Measurements from ENCODE around the gene TTLL10. TPM values are rescaled to one million over a fixed set of nuclear protein-coding genes. Genes with fewer than 3 reads are reported as not detected.

Gene TTLL10
- polyA plus RNA-seq, 2 of the 4 experiments (the other 2 are of a cell fraction), result not detected

GRCh38 chr1:1199141-1199960, 25.7 kb downstream of the TTLL10 start:
- Histone ChIP-seq H3K4me1 (no peaks in the 10 kb centered on the region; the same call in 2 of the 3 replicates), H3K4me3 (no peak overlapping the region), H3K27ac (no peak overlapping the region), H3K4me2 (no peak overlapping the region), H3K9me3 (peaks cover 7% of the 10 kb centered on the region; the same call in 1 of the 3 replicates)
- DNase-seq (ENCODE audit: low read depth in 1 of 2, low spot score in 1 of 2) (no peak), FAIRE-seq (no peak), ATAC-seq (no peak; a peak in 1 of 6 replicates)
- ChIA-PET CTCF (interaction anchor here (1.1 to 1.2 kb wide), 2 partner anchors 11 to 77 kb away, joined by 3 to 9 read pairs; no protein-coding TSS in a partner anchor), POLR2A (no interaction called here)
- whole genome bisulfite sequencing (ENCODE audit: missing lambda C conversion rate), result 82% methylated on average over 14 of the region's 22 CpGs
- TF ChIP-seq RFX5 (IDR thresholded peaks at IDR 0.05), result no peak
- TF ChIP-seq TP53 (CRISPR knock-in tag; IDR thresholded peaks at IDR 0.05), result no peak
- TF ChIP-seq SMC3 (IDR thresholded peaks at IDR 0.05), result no peak
- TF ChIP-seq TFCP2L1 (CRISPR knock-in tag; IDR thresholded peaks at IDR 0.05), result no peak
- TF ChIP-seq FOXS1 (CRISPR knock-in tag; IDR thresholded peaks at IDR 0.05), result no peak
- TF ChIP-seq SREBF2 (IDR thresholded peaks at IDR 0.05), result no peak
- TF ChIP-seq CBX2 (IDR thresholded peaks at IDR 0.05; ENCODE audit: borderline replicate concordance, low read depth), result no peak
- no peak for TF ChIP-seq HEYL (CRISPR knock-in tag; IDR thresholded peaks at IDR 0.05)
- TF ChIP-seq RNF2 (IDR thresholded peaks at IDR 0.05; ENCODE audit: borderline replicate concordance, low read depth), result no peak
- TF ChIP-seq, protein P1, sequence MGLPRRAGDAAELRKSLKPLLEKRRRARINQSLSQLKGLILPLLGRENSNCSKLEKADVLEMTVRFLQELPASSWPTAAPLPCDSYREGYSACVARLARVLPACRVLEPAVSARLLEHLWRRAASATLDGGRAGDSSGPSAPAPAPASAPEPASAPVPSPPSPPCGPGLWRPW (IDR thresholded peaks at IDR 0.05), result no peak
- TF ChIP-seq EHMT2 (IDR thresholded peaks at IDR 0.05; ENCODE audit: low read depth), result no peak
- TF ChIP-seq MYC (IDR thresholded peaks at IDR 0.05; ENCODE audit: borderline replicate concordance, low read length), result no peak
- TF ChIP-seq EP300 (IDR thresholded peaks at IDR 0.05), result no peak
- TF ChIP-seq HMGXB4 (CRISPR knock-in tag; IDR thresholded peaks at IDR 0.05; ENCODE audit: borderline replicate concordance), result no peak
- no peak for TF ChIP-seq CBX8 (IDR thresholded peaks at IDR 0.05)
- TF ChIP-seq RARB (CRISPR knock-in tag; IDR thresholded peaks at IDR 0.05), result no peak
- no peak for TF ChIP-seq KDM5A (IDR thresholded peaks at IDR 0.05)
- TF ChIP-seq EHF (CRISPR knock-in tag; IDR thresholded peaks at IDR 0.05), result no peak

- Histone ChIP-seq H3K4me3 (no peak overlapping the region), H3K9me3 (no peaks in the 10 kb centered on the region), H3K27ac (no peak overlapping the region), H3K4me1 (no peaks in the 10 kb centered on the region; the same call in 2 of the 3 replicates), H3K4me2 (no peak overlapping the region)
- WGBS (ENCODE audit: missing lambda C conversion rate), result 76% methylated on average over 7 of the region's 31 CpGs
- CTCF ChIA-PET, result interaction anchor here (1.1 to 1.2 kb wide), 2 partner anchors 10 to 78 kb away, joined by 3 to 9 read pairs; no protein-coding TSS in a partner anchor
- no peak for DNase-seq (ENCODE audit: low read depth in 1 of 2, low spot score in 1 of 2)
- no peak for FAIRE-seq
- no peak for TF ChIP-seq HOXB13 (CRISPR knock-in tag; IDR thresholded peaks at IDR 0.05; ENCODE audit: low read depth)
- TF ChIP-seq MYC (IDR thresholded peaks at IDR 0.05; ENCODE audit: borderline replicate concordance, low read length), result no peak
- no peak for TF ChIP-seq HEYL (CRISPR knock-in tag; IDR thresholded peaks at IDR 0.05)
- TF ChIP-seq POLR2A (IDR thresholded peaks at IDR 0.05; ENCODE audit: low read length), result no peak
- no peak for TF ChIP-seq EP300 (IDR thresholded peaks at IDR 0.05)
- TF ChIP-seq CTCF (IDR thresholded peaks at IDR 0.05), result no peak
- TF ChIP-seq ZSCAN20 (CRISPR knock-in tag; IDR thresholded peaks at IDR 0.05), result no peak
- TF ChIP-seq CBX8 (IDR thresholded peaks at IDR 0.05), result no peak
- TF ChIP-seq MAX (IDR thresholded peaks at IDR 0.05), result no peak
- TF ChIP-seq MAFK (IDR thresholded peaks at IDR 0.05; ENCODE audit: partially characterized antibody), result no peak
- TF ChIP-seq NFE2L2 (conservative IDR thresholded peaks at IDR 0.05; ENCODE audit: low read length), result no peak
- TF ChIP-seq, protein P2, sequence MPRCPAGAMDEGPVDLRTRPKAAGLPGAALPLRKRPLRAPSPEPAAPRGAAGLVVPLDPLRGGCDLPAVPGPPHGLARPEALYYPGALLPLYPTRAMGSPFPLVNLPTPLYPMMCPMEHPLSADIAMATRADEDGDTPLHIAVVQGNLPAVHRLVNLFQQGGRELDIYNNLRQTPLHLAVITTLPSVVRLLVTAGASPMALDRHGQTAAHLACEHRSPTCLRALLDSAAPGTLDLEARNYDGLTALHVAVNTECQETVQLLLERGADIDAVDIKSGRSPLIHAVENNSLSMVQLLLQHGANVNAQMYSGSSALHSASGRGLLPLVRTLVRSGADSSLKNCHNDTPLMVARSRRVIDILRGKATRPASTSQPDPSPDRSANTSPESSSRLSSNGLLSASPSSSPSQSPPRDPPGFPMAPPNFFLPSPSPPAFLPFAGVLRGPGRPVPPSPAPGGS (IDR thresholded peaks at IDR 0.05), result no peak
- no peak for TF ChIP-seq GATA3 (IDR thresholded peaks at IDR 0.05; ENCODE audit: borderline replicate concordance)
- TF ChIP-seq EHMT2 (IDR thresholded peaks at IDR 0.05; ENCODE audit: low read depth), result no peak
- no peak for ATAC-seq
- POLR2A ChIA-PET, result interaction anchor here (0.6 kb wide), 1 partner anchor 85 kb away, joined by 4 read pairs; no protein-coding TSS in a partner anchor
These were observed 26.5 kb downstream of the TTLL10 start for GRCh38 chr1:1199961-1200875.
